GM18511 (cell line): ENCODE results near the gene CCDC106.

Source experiments
- ATAC-seq: cut with Tn5 transposase; IDR thresholded peaks from one replicate; pipeline ENCODE4 v1.9.1; 2021; ENCODE audit warnings: mild to moderate bottlenecking, moderate library complexity; ENCODE audit not compliant: unreplicated experiment

The CCDC106 gene

DNA sequence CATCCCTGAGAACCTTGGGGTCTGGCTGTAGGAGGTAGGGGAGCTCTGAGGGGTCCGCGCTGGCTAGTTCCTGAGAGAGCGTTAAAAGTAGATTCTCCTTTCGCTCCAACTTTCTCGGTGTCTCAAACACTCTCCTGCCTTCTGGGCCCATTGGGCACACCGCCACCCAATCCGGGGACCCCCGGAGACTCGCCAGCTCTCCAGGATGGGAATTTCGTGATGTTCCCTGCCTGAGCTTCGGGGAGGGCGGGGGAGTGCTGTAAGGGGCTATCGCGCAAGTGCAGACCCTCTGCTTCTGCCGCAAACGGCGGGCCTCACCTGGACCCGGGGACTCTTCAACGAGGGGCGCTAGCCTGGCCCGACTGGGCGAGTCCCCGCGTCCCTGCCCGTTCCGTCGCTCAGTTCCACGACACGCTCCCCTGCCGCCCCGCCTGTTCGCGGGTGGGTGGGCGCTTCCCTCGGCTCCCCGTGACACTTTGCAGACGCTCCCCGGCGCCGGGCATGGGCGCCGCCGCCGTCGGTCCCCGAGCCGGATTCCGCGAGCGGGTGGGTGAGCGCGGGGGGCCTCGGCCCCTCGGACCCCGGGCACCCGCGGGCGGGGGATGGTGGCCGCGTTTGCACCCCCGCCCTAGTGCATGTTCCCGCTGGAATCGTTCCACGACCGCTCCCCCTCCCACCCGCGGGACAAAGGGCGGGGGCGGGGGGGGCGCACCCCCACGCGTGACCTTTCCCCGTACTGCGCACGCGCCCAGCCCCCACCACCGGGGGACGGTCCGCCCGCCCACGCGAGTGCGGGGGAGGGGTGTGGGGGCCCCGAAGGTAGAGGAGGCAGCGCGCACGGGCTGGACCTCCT is at the start of gene CCDC106:
TSS of gene CCDC106 (plus strand) at position 481 of the 853 bp plus-strand sequence. CDS start 835 bp downstream, outside the sequence.
- no peak for ATAC-seq

DNA sequence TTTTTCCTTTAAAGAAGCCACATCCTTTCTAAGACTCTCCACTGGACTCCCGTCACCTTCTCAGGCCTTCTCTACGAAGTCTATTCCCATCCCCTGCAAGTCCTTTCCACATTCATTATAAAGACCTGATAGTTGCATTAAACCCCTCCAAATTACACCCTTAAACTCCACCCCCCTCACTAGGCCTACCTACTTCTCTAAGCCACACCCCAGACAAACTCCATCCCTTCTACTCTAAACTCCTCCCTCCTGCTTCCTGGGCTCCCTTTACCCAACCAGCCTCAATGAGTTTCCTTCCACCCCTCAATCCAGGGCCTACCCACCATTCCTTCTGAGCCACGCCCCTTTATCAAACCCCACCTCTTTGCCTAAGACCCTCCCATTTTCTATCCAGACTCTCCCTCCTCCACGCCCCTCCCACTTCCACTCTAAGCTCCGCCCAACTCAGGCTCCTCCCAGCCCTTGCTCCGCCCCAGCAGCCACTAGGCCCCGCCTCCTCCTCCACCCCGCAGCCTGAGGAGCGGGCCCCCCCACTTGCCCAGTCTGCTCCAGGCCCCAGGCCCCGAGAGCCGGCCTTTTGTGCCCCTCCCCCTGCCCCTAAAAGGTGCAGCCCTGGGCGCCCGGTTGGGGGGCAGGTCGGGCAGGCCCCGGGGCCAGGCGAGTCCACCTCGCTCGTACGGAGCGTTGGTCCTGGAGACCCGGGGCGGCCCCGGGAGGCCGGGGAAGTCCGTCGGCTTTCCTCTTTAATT is 49.1 kb upstream of the CCDC106 start:
- peak; percentile 58 for ATAC-seq

DNA sequence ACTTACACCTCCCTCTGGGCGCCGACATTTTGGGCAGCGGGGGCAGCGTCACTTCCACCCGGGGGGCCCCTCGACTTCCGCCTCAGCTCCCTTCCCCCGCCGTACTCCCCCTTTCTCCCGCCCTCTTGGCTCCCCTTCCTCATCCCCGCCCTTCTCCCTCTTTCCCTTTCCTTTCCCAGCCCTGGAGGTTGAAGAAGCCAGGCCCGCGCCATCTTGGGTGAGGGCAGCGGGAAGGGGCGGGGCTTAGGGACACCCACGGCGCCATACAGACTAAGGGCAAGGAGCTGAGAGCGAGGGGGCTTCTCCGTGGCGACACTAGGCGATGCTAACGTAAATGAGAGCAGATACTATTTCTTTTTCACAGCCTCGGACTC is 48.6 kb upstream of the CCDC106 start, which contains the start of gene FIZ1:
TSS of gene FIZ1 (minus strand) at position 50 of the 374 bp plus-strand sequence. CDS start 1,652 bp downstream, outside the sequence.
- peak; percentile 68 for ATAC-seq

DNA sequence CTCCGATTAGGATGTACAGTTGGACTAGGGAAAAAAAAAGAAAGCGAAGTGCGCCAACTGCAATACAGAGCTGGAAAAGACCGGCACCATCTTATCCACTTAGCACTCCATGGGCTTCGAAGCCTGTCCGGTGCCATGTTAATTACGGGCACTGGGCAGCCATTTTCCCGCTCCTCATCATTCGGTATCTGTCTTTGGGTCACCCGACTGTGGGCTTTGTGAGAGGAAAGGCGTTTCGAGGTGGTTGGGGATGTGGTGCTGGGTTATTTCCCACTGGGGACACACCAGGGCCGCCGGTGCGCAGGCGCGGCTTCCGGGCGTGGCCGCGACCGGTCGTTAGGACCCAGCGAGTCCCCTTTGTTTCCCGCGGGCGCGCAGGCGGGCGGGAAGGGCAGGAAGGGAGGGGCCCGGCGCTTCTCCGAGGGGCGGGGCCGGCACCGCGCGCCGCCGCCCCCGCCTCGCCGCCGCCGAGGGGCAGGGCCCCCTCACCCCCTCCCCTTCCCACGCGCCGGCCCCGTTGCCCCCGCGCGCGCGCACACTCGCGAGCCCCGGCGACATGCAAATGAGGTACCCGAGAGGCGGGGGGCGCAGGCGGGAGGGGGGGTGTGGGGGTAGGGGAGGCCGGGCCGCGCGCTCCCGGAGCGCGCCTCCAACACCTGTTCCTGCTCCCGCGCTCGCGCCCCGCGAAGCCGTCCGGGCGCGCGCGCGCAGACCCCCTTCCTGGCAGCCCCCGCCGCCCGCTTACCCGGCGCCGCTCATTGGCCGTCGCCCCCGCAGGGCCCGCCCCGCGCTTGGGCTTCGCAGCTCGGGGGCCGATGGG is 48.0 kb upstream of the CCDC106 start, which contains the start of gene ZNF524:
TSS of gene ZNF524 (plus strand) at position 447 of the 820 bp plus-strand sequence. CDS start 1,825 bp downstream, outside the sequence.
- ATAC-seq, result peak; percentile 53

DNA sequence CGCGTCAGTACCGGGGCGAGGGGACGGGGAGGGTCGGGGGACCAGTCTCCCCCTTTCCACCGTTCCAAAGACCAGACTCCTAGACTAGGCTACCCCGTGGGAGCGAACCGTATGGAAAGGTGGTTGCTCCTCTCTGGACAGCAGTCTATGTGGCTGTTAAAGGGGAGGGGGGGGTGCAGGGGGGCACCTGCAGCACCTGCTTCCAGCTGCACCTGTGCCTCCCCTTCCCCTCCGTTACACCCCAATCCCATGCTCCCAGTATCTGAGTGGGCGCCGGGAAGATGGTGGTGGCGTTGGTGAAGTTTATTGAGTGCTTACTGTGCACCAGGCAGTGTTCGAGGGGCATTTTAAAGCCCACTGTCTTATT is 47.4 kb upstream of the CCDC106 start:
- no peak for ATAC-seq

DNA sequence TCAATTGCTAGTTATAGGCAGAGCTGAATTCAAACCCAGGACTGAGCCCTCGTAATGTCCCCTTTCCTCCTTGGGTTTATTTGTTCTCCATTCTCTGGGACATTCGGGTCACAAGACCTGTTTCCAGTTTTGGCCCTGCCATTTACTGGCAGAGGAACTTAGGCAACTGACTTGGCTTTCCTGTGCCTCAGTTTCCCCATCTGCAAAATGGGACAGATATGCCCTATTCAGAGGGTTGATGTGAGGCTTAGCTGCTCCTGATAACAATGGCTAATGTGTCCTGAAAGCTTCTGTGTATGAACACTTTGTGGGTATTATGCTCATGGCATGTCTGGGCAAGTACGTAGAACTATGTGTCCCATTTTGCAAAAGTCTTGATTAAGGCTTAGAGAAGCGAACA is 46.9 kb upstream of the CCDC106 start:
- no peak for ATAC-seq

DNA sequence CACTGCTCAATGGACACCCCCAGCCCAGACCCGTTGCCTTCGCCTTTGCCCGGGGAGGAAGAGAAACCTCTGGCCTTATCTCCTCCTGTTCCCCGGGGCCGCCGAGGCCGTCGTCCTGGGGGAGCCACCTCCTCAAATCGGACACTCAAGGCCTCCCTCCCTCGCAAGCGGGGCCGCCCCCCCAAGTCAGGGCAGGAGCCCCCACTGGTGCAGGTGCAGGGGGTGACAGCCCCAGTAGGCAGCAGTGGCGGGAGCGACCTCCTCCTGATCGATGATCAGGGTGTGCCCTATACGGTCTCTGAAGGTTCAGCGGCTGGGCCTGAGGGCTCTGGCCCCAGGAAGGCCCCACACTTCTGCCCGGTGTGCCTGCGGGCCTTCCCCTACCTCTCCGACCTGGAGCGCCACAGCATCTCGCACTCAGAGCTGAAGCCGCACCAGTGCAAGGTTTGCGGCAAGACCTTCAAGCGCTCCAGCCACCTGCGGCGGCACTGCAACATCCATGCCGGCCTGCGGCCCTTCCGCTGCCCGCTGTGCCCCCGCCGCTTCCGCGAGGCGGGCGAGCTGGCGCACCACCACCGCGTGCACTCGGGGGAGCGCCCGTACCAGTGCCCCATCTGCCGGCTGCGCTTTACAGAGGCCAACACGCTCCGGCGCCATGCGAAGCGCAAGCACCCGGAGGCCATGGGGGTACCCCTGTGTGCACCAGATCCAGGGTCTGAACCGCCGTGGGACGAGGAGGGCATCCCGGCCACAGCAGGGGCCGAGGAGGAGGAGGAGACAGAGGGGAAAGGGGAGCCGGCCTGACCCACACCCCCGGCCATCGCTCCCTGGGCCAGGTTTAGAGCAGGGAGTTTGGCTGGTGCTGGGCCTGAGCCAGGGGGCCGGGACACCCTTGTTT is 45.7 kb upstream of the CCDC106 start:
- ATAC-seq, result no peak

DNA sequence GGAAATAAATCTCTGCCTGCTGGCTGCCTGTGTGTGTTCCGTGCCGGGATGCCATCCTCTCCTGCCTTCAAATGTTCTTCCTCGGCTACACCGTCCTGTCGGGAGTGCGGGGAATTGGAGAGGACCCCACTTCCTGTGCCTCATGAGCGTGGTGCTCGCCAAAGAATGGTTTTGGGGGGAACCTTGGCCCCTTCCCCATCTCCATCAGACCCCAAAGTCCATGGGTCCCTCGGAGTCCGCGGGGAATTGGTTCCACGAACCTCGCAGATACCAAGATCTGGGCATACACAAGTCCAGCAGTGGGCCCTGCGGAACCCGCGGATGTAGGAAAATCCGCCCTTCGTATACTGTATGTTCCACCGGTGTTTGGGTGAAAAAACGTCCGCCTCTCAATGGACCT is 44.9 kb upstream of the CCDC106 start:
- no peak for ATAC-seq

DNA sequence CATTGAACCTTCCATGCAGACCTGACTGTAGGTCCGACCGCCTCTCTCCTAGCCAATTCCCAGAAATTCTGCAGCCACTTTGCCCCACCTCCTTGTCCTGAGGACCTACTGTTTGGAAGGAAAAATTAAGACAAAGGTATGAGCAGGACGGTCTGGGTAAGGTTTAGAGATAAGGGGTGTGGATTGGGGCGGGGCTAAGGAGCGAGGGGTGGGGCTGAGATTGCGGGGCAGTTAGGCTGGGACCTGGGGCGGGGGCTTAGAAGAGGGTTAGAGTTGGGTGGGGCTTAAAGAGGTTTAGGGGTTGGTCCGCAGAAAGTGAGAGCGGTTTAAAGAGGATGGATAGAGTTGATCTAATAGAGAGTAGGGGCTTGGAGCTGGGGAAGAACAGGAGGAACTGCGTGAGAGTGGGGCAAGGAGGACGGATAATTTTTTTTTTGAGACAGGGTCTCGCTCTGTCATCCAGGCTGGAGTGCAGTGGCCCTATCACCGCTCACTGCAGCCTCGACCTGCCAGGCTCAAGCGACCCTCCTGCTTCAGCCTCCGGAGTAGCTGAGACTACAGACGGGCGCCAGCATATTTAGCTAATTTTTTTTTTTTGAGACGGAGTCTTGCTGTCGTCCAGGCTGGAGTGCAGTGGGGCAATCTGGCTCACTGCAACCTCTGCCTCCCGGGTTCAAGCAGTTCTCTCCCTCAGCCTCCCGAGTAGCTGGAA is 44.3 kb upstream of the CCDC106 start:
- ATAC-seq, result no peak

DNA sequence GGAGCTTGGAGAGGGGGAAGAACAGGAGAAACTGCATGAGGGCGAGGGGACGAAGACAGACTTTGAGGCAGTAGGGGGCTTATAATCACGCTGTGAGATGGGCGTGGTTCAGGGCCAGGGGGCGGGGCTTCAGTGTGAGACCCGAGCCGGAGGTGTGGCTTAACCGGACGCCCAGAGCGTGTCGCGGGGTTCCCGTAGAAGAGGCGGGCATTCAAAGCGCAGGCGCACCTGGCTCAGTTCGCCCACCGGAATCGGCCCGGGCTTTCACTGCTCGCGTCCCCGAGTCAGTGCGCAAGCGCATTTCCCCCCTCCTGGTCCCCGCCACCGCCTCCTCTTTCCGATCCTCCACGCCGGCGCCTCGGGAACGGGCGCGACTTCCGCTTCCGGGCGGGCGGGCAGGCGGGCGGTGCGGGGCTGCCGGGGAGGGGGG is 42.8 kb upstream of the CCDC106 start:
- ATAC-seq, result peak; percentile 80

DNA sequence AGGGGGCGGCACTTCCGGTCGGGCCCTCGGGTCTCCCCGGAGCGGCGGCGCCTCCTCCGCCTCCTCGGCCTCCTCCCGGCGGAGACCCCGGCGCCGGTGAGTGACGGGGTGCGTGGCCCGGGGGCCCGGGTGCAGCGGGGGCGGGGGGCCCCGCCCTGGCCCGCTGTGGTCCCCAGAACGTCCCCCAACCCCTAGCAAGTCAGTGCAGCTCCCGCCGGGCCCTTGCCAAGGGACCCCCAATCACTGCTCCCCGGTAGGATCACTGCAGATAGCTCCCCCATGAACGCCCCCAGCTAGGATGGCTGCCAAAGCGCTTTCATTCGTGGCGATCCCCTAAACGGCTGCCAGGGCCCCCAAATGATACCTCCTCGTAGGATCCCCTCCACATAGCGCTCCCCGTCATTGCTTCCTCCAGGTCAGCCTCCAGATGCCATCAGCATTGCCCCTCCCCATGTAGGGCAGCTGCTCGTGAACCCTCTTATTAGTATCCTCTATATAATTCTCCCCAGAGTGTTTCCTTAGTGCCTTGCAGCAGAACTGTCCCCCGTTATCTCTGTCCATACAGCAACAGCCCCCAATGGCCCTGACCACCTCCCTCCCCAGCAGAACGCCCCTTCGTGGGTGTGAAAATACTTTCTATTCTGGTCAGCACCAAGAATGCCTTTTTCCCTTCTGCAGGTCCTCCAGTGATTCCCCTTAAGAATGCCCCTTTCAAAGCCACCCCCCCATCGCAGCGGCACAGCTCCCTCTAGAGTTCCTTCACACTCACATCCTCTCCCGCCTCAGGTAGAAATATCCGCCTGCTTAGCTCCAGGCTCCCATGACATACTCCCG is 42.2 kb upstream of the CCDC106 start, which contains the start of gene ZNF865:
TSS of gene ZNF865 (plus strand) at position 11 of the 834 bp plus-strand sequence. CDS start 7,972 bp downstream, outside the sequence.
- peak; percentile 41 for ATAC-seq

DNA sequence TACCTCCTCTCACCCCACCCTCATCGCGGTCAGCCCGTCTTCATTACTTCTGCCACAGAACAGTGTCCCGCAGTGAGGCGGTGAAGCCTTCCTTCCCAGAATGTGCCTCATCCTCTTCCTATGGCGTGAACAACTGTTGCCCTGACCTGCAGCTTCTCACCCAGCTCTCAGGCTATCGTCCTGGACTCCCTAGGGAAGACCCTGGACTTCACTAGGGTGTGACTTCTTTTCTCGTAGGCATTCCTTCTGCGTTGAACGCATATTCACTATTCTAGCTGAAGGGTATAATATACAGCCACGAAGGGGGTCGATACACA is 41.6 kb upstream of the CCDC106 start:
- ATAC-seq, result no peak

DNA sequence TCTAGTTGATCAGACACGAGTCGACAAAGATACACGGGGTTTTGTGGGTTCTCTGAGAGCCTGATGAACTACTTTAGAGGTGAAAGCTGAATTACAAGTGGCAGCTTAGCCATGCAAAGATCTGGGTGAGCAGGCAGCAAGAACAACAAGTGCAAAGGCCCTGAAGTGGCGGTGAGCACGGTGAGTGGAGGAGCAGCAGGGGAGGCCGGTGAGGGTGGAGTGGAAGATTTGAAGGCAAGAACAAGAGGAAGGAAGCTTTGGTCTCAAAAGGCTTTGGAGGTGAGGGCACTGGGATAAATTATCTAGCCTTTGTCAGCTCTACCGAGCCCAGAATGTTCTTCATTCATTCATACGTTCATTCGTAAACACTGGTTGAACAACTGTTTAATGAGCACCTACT is 41.2 kb upstream of the CCDC106 start:
- ATAC-seq, result no peak

DNA sequence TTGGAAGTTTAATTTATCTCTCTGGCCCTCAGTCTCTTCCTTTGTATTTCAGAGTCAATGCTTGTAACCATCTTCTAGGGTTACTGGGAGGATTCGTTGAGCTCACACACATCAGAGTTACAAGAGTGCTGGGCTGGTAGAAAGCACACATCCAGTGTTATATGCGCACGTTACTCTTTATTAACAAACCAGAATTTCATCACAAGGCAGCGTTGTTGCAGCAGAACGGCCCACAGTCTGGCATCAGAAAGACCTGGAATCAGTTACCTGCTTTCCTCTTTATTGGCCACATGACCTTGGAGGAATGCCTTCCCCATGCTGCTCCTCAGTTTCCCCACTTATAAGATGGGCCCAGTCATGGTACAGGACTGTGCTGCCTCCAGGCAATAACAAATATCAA is 38.7 kb upstream of the CCDC106 start:
- no peak for ATAC-seq

DNA sequence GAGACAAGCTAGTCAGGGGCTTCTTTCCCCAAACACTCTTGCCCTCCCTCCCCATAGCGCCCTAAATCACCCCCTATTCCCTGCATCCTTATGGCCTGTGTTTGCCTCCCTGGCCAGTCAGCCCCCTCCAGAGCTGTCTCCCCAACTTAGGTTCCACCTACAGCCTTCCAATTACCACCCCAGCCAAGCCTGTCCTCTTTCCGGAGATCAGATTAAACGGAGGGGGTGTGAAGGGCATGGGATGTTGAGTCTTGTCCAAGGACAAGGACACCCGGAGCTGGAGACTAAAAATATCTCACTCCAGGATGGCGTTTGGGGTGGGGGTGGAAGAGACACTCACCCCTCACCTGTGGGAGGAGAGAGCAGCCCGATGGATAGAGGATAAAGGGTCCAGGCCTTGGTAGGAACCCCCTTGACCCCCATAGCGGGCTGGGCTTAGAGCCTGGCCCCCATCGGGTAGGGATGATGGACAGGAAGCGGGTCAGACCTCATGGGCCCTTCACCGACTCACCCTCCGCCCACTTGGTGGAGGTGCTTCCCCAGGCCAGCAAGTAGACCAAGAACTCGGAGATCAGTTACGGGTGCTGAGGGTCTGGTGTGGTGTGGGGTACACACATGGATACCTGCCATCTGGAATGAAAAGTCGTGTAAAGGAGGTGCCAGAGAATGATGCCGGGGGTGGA is 36.6 kb upstream of the CCDC106 start:
- ATAC-seq, result no peak

DNA sequence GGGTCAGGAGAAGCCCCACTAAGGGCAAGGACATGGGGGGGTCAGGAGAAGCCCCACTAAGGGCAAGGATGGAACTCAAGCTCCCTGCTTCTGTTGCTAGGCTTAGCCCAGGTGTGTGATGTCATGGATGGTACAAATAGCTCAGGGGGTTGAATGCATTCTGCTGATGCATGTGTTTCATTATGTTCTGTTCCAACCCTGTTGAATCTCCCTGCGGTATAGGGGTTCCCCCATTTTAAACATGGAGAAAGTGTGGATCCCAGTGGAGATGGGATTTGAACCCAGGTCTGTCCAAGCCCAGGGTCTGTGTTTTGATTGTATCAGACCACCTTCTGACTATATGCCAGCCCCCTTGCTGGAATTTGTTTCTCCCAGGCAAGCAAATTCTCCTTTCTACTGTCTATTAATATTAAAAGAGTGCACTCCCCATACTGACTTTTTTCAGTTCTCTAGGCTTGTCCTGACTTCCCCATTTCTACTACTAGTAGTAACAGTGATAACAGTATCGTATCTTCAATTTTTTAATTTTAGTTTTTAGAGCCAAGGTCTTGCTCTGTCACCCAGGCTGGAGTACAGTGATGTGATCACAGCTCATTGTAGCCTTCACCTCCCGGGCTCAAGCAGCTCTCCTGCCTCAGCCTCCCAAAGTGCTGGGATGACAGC is 35.9 kb upstream of the CCDC106 start:
- ATAC-seq, result no peak

DNA sequence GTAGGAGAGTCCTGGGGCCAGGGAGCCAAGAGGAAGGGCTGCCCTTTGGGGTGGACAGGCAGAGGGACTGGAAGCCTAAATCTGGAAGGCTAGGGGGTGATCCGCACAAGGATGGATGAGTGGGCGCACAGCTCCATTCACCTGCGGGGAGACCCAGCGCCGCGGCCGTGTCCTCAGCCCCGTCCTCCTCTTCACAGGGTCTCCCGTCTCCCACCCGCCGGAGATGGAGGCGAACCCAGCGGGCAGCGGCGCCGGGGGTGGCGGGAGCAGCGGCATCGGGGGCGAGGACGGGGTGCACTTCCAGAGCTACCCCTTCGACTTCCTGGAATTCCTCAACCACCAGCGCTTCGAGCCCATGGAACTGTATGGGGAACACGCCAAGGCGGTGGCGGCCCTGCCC is 34.6 kb upstream of the CCDC106 start:
- ATAC-seq, result no peak
